Retinal pigment epithelial cell (primary cell): Measurements from ENCODE around the gene SNRNP200.

ENCODE experiments used
- DNase-seq: peaks from one replicate; pipeline ENCODE4 v3.0.0-alpha.2; 2010; ENCODE audit warnings: low read depth
- H3K4me3 ChIP-seq: 2 replicates; pipeline ENCODE4 v1.5.1; 2011; ENCODE audit warnings: mild to moderate bottlenecking, low read length, control low read depth, moderate library complexity
- TF ChIP-seq, protein P1 (sequence below): conservative IDR thresholded peaks from 2 replicates; pipeline ENCODE4 v1.5.1; 2011; ENCODE audit warnings: low read depth, low read length, control low read depth, inconsistent platforms

The SNRNP200 gene

DNA sequence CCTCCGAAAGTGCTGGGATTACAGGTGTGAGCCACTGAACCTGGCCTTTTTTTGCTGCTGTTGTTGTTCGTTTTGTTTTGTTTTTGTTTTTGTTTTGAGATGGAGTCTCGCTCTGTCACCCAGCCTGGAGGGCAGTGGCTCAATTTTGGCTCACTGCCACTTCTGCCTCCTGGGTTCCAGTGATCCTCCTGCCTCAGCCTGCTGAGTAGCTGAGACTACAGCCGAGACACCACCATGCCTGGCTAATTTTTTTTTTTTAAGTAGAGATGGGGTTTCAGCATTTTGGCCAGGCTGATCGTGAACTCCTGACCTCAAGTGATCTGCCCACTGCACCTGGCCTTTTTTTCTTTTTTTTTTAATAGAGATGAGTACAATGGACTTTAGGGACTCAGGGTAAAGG lies 61.5 kb downstream of the SNRNP200 start:
- TF ChIP-seq, protein P1, sequence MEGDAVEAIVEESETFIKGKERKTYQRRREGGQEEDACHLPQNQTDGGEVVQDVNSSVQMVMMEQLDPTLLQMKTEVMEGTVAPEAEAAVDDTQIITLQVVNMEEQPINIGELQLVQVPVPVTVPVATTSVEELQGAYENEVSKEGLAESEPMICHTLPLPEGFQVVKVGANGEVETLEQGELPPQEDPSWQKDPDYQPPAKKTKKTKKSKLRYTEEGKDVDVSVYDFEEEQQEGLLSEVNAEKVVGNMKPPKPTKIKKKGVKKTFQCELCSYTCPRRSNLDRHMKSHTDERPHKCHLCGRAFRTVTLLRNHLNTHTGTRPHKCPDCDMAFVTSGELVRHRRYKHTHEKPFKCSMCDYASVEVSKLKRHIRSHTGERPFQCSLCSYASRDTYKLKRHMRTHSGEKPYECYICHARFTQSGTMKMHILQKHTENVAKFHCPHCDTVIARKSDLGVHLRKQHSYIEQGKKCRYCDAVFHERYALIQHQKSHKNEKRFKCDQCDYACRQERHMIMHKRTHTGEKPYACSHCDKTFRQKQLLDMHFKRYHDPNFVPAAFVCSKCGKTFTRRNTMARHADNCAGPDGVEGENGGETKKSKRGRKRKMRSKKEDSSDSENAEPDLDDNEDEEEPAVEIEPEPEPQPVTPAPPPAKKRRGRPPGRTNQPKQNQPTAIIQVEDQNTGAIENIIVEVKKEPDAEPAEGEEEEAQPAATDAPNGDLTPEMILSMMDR: no peak
- no peak for DNase-seq

DNA sequence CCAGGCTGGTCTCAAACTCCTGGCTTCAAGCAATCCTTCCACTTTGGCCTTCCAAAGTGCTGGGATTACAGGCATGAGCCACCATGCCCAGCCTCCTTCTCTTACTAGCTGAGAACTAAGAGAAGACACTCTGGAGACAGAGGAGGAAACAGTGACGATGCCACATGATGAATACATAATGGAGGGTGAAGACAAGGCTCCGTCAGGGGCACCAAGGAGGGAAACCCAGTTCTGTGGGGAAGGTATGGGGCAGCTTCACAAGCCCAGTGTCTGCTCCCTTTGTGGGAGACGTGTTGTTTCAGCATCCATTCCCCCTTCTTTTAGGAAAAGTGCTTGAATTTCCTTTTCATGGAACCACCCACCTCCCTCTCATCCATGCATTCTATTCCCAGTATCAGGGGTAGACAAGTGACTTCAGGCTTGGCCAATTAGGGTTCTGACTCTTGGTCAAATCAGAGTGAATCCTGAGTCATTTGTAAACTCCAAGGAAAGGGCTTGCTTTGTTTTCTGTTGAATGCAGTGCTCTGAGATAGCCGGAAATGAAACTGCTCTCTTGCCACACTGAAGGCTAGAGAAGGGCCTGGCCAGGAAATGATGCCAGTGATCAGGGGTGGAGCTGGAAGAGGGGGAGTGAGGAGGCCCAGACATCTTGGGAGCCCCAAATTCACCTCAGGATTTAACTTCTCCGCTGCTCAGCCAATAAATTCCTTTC lies 63.3 kb downstream of the SNRNP200 start:
- TF ChIP-seq, protein P1: no peak

More for the DNA sequence above, 61.5 kb downstream of the SNRNP200 start:
- H3K4me3 ChIP-seq: no peak overlapping the region

DNA sequence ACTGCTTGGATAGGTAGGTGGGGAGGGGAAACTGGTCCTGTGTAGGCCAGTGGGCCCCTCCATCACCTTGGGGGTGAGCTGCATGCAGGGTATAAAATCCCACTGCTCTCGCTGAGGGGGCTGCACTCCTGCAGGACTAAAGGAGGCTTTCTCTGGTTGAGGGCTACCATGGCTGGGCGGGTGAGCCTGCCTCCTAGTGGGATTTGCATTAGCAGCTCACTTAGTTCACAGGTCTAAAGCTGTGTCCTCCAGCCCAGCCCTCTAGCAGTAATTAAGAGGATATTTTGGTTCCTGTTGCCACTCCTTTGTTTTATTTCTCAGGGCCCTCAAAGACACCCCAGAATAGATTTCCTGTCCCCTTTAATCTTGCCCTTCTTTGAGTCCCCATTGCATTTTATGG lies 64.1 kb downstream of the SNRNP200 start:
- DNase-seq: no peak
- TF ChIP-seq, protein P1: no peak
- no peak overlapping the region for H3K4me3 ChIP-seq

More for the DNA sequence above, 63.3 kb downstream of the SNRNP200 start:
- no peak overlapping the region for H3K4me3 ChIP-seq
- DNase-seq: no peak

DNA sequence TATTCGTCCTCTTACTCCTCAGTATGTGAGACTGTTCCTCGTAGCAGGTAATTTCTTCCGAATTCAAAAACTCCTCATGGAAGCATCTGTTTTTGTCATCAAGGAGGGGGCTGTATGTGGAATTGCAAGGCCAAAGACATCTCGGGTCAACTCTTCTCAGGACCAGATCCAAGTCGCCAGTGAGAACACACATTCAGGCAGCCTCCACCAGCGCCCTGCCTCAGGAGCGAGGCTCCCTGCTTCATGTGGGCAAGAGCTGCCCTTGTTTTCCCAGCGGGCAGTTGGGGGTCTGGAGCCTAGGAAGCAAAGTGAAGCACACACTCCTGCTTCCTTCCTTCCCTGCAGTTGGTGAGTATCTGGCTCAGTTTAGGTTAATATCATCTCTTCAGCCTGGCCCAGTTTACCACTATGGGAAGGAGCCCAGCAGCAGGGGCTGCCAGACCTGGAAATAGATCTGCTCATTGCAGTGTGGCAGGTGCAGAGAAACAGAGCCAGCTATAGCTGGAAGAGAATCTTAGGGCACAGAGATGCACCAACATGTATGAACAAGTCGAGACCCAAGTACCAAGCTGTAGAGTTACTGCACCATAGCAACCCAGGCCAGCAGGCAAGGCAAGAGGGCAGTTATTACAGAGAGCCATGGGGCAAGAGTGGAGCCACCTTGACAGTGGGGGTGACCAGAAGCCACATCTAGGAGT lies 64.9 kb downstream of the SNRNP200 start:
- H3K4me3 ChIP-seq: no peak overlapping the region
- no peak for DNase-seq
- TF ChIP-seq, protein P1: no peak

DNA sequence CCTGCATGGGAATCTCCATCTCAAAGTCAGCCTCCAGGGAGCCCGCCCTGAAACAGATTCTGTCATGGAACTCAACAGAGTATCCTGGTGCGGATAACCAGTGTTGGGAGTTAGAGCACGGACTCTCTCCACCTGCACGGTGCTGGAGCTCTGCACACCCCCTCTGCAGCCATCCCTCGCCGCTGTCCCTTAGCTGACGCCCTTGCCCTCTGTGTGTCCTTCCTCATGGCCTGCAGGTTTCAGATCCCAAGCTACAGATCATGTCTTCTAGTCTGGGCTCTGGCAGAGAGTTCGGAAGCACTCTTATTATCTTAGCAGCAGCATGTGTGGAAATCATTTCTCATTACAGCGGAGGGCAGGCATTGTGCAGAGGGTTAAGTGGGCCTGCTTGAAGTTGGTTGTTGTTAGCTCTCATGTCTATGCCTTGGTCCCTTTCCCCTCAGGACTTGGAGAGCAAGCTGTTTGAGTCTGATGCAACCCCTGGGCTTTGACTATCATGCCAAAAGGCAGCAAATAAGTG lies 65.5 kb downstream of the SNRNP200 start:
- no peak for DNase-seq
- H3K4me3 ChIP-seq: no peak overlapping the region
- TF ChIP-seq, protein P1: no peak

DNA sequence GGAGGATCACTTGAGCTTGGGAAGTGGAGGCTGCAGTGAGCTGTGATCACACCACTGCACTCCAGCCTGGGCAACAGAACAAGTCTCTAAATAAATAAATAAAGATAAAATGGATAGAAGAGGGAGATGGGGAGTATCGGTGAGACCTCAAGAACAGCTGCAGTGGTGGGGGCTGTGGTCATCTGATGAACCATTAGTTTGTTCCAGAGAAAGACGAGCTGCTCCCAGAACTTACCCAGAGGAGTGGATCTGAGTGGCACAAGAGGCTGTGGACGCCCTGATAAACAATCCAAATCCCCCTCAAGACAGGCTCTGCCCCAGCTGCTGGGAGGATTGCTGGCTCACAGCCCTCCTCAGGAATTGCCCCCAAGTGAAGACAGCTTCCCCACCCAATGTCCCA lies 66.3 kb downstream of the SNRNP200 start:
- DNase-seq: no peak
- TF ChIP-seq, protein P1: no peak
- no peak overlapping the region for H3K4me3 ChIP-seq

DNA sequence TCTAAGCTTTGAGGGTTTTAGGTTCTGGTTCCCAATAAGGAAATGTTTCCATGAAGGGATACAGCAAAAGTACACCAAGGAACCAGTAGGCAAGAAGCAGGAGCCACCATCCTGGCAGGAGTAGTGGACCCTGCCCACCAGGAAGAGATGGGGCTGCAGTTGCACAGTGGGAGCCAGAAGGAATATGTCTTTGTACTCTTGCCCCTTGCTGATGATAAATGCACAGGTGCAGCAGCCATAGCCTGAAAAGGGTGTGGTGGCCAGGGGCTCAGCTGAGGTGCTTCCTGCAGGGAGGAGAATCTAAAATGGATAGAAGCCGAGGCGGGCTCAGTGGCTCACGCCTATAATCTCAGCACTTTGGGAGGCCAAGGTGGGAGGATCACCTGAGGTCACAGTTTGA lies 67.1 kb downstream of the SNRNP200 start:
- TF ChIP-seq, protein P1: no peak
- H3K4me3 ChIP-seq: no peak overlapping the region
- no peak for DNase-seq
